ENCODE results near the gene APPBP2.
"Not testable (repeated sequence)": the region's sequence is repeated elsewhere in the genome, so short reads cannot be mapped to it uniquely, and the experiment has no call there.

The APPBP2 gene

DNA sequence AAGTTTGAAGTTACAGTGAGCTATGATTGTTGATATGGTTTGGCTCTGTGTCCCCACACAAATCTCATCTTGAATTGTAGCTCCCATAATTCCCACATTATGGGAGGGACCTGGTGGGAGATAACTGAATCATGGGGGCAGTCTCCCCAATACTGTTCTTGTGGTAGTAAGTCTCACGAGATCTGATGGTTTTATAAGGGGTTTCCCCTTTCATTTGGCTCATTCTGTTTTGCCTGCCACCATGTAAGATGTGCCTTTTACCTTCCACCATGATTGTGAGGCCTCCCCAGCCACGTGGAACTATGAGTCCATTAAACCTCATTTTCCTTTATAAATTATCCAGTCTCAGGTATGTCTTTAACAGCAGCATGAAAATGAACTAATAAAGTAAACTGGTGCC lies 35.4 kb downstream of the APPBP2 start:
- not testable (repeated sequence) for DNase-seq

DNA sequence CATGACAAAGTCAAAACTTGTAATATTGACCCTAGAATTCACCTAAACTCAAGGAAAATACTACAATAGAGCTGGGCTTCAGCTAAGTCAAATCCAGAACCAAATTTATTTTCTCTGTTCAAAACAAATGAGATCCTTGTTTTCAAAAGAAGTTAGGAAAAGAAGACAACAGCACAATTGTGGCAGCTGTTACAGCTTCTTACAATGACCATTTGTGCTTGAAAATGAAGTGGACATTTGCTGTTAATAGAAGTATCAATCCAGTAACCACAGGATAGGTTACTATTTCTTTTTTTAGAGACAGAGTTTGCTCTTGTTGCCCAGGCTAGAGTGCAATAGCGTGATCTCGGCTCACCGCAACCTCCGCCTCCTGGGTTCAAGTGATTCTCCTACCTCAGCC lies 44.4 kb downstream of the APPBP2 start:
- no peak for DNase-seq

DNA sequence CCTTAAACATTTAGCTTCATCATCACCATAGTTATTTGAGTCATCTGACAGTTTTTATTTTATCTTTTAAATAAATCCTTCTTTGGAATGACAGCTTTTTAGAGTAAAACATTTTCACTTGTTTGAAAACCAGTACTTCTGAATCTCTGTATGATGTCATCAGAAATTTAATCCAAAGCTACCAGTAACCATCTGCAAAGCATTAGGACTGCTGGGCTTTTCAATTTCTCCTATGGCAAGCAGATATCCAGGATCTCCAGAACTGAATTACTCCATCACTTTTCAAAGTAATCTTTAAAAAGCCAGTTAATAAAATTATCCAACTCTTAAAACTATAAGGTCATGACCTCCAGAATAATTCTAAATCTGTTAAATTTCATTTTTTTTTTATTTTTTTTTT lies 52.3 kb downstream of the APPBP2 start:
- no peak for DNase-seq

DNA sequence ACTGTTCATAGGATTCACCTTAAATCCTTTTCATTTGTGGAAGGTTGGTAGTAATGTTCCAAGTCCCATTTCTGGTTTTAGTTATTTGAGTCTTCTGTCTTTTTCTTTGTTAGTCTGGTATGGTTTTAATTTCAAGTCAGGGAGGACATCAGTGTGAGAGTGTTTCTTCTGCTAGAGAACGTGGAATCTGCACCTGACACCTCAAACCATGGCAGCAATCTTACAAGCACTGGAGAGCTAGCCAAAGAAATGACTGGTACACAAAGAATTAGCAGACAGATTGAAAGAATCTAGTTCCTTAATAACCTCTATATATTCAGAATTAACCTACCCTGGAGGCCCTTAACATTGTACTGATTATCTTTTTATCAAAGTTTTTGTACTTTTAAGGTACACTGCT lies 53.6 kb downstream of the APPBP2 start:
- no peak for DNase-seq

GRCh38 chr17:60471451-60471850 lies 54.6 kb downstream of the APPBP2 start:
- DNase-seq = no peak

- DNase-seq = no peak
Measured at GRCh38 chr17:60468371-60468770, 57.7 kb downstream of the APPBP2 start.

DNA sequence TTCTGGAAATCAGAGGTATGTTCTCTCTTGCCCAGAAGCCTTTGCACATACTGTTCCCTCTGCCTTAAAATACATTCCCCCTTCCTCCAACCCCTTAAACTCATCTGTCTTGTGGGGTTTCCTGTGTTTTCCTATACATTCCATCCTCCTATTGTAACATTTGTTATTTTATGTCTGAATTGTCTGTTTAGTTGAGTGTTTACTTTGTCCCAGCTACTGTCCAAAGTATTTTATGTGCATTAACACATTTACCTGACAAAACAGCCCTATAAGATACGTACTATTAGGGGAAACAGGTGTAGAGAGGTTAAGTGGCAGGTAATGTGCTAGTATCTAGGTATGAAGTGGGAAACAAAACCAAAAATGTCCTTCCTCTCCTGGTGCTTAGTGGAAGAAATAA lies 61.7 kb downstream of the APPBP2 start:
- DNase-seq = no peak

DNA sequence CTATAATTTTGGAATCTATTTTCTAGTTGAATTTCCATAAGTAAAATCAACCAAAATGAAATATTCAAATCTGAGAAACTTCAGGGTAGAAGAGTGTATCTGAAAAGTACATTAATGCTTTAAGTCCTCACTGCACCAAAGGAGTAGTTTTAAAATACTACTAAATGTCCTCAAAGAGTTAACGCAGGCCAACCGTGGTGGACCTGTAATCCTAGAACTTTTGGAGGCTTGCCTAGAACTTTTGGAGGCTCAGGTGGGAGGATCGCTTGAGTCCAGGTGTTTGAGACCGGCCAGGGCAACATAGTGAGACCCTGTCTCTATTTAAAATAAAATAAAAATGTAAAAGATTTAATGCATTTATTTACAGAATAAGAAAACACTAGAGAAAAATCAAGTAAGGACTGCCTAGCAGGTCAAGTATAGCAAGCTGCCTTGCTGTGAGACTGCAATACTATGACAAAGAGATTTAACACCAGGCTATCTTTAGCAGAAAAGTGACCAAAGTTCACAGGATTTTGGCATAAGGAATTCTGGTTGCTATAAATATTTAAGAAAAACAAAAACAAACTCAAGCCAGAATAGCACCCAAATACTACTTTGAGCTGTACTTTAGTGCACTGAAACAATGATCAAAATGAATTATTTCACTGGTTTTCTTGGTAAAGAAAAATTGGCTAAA lies 62.7 kb downstream of the APPBP2 start:
- DNase-seq = no peak

- DNase-seq = no peak
Measured at GRCh38 chr17:60461584-60461983, 64.5 kb downstream of the APPBP2 start.

- DNase-seq = no peak
Measured at GRCh38 chr17:60457148-60457547, 68.9 kb downstream of the APPBP2 start.

DNA sequence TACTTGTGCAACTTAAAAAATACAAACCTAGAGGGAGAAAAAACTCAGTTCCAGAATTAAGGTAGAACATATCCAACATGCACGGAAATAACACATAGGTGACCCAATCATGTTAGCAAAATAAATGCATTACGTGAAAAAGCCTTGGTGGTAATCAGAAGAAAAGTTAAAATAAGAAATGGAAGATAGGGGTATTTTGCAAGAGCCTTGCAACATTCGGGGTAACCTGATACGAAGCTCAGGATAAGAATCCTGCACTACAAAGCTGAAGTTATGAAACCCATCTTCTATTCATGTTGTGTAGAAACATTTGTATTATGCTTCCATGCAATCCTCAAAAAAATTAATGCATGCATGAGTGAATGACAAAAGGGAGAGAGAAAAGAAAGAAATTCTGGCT lies 70.7 kb downstream of the APPBP2 start:
- no peak for DNase-seq

- DNase-seq = no peak
Measured at GRCh38 chr17:60451965-60452364, 74.1 kb downstream of the APPBP2 start.

- DNase-seq = no peak
Measured at GRCh38 chr17:60451071-60451470, 75.0 kb downstream of the APPBP2 start.

DNA sequence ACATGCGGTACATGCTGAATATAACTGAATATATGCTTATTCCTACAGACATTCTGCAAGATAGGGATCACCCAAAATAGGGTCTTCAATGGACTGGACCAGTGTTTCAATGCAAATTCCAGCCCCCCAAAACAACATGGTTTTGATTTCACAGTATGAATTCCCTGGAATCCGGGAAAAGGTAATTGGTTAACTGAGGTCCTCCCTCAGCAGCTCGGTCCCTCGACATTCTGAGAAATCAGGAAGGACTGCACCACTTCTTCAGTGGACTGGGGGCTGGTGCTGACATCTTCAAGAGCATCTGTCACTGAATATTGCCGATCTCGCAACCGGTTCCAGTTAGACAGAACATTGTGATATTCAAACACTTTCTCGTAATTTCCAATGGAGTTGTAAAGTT lies 78.7 kb downstream of the APPBP2 start:
- DNase-seq = no peak

DNA sequence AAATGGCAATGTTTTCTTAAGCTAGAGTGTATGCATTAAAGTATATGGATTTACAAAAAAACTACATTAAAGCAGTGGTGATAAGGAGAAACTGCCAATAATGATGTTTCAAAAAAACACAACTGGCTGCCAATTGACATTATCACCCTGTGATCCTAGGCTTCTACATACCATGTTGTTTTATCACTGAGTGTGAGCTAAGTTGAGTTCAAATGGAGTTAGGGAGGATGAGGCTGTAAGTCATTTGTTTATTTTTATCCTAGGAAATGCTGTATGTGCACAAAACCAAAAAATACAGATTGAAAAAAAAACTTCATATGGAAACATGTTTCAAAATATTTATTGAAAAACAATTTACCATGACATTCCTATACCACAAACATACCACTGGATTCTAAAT lies 80.9 kb downstream of the APPBP2 start:
- no peak for DNase-seq

DNA sequence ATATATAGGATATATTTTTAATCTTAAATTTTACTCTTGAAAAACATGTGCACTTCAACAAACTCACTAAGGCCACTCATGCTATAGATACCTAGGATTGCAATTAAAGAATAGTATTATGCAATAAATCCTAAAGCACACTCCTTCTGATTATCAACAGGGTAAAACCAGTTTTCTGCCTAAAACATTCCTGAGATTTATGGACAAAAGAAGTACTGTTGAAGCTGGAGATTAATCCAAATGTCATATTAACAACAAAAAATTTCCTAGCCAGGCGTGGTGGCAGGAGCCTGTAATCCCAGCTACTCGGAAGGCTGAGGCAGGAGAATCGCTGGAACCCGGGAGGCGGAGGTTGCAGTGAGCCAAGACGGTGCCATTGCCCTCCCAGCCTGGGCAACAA lies 82.3 kb downstream of the APPBP2 start:
- DNase-seq = no peak

- peak in 1 of 2 experiments; percentile 17 for DNase-seq
Measured at GRCh38 chr17:60442271-60443173, 83.5 kb downstream of the APPBP2 start.

DNA sequence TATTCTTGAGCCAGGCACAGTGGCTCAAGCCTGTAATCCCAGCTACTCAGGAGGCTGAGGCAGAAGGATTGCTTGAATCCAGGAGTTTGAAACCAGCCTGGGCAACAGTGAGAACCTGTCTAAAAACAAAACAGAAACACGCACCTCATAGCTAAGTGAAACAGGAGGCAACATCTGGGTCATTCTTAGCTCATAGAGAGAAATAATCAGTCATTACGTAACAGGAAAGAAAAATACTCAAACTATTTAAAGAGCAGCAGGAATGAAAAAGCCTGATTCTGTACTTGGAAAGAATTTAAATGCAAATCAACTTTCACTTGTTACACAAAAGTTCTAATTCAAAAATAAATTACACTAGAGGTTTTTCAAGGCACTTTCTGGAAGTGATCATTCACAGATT lies 86.5 kb downstream of the APPBP2 start:
- DNase-seq = no peak

GRCh38 chr17:60436676-60437075 lies 89.4 kb downstream of the APPBP2 start:
- DNase-seq = no peak

DNA sequence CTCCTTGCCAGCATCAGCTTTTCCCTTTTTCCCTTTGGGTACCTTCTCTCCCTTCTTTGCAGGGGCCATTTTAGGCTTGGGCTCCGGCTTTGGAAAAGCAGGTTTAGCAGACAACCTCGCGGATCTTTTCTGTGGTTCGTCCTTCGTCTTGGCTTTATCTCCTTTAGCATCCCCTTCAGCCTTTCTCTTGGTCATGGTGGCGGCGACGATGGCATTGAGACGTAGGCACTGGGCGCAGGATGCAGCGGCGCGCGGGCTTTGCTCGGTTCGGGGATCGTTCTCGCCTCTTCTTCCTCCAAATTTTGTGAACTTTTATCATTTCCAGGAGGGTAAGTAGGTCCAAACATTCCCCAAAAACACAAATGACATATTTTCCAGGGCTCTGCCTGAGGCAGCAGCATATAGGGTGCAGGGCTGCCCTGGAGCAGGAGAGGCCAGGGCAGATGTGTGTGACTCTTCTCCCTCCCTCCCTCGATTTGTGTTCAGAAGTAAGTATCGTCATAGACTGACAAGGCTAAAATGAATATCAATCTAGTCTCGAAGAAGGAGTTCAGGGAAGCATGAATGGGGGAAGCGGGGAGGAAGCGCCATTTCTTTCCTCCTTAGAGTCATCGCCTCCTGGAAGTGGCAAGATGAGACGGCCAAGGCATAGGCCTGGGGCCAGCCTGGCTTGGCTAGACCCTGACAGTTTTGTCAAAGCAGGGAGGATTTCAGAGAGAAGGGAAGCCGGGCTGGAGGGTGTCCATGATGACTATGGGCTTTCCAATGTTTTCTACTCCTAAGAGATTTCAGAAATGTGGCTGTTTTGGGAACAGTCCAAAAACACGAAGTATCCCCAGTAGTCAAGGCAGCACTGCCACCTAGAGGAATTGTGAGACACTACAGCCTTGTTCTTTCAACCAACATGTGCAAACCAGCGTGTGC lies 90.5 kb downstream of the APPBP2 start:
- DNase-seq = peak; percentile 44 to 70

DNA sequence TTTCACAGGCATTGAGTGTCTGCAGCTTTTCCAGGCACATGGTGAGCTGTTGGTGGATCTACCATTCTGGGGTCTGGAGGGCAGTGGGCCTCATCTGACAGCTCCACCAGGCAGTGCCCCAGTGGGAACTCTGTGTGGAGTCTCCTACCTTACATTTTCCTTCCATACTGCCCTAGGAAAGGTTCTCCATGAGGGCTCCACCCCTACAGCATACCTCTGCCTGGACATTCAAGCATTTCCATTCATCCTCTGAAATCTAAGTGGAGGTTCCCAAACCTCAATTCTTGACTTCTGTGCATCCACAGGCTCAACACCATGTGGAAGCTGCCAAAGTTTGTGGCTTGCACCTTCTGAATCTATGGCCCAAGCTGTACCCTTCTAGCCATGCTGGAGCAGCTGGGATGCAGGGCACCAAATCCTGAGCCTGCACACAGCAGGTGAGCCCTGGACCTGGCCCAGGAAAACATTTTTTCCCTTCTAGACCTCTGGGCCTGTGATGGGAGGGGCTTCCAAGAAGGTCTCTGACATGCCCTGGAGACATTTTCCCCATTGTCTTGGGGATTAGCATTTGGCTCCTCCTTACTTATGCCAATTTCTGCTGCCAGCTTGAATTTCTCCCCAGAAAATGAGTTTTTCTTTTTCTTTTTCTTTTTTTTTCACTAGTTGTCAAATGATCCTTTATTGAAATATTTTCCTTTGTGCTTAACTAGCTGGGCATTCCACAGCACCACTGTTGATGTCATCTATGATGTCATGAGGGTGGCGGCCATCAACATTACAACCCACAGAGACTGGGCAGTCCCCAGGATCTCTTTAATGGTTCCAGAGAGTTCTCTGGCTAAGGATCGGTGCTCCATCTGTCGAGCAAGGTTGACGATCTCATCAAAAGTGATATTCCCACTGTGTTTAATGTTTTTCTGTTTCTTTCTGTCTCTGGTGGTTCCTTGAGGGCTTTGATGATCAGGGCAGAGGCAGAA lies 92.7 kb downstream of the APPBP2 start:
- DNase-seq = not testable (repeated sequence)

- not testable (repeated sequence) for DNase-seq
Measured at GRCh38 chr17:60430561-60430960, 95.5 kb downstream of the APPBP2 start.

Data from SW 1271 (cell line).